IMR-90 (cell line): ENCODE results near the gene AMZ1. TPM values are rescaled to one million over a fixed set of nuclear protein-coding genes. Genes with fewer than 3 reads are reported as not detected.

Source experiments
- ATAC-seq: fragments of 200-7000 bp; cut with Tn5 transposase; 2 replicates; pipeline ENCODE4 v1.9.1; 2020; ENCODE audit warnings: low read depth, mild to moderate bottlenecking, moderate library complexity
- BruUV-seq: library from RNA; stranded (reverse); fragments of 400-500 nt; replicated peaks from 2 replicates; lab custom pipeline; 2021; lab: Mats Ljungman, UMichigan
- CTCF ChIA-PET: fragments of 300-600 bp; formaldehyde crosslinking; extraction: SDS; loops from one replicate; lab custom pipeline; 2021; ENCODE audit warnings: antibody characterized with exemption; lab: Yijun Ruan, JAX
- POLR2A ChIA-PET: fragments of 300-600 bp; sonication (Branson Sonifier 250); formaldehyde crosslinking; loops from one replicate; lab custom pipeline; 2022; ENCODE audit warnings: antibody characterized with exemption; ENCODE audit not compliant: unreplicated experiment; lab: Charles Lee
- DNase-seq: peaks from one replicate; pipeline ENCODE4 v3.0.0; 2013
- H2AFZ ChIP-seq: replicated peaks from 2 replicates; pipeline ENCODE3; 2013; ENCODE audit warnings: low read length, mild to moderate bottlenecking; ENCODE audit not compliant: poor library complexity
- H2AK5ac ChIP-seq: 2 replicates; pipeline ENCODE4 v1.6.1; 2013; ENCODE audit warnings: low read depth, low read length, inconsistent platforms
- H2AK9ac ChIP-seq: replicated peaks from 2 replicates; pipeline ENCODE3; 2013; ENCODE audit warnings: mild to moderate bottlenecking, low read depth, low read length, moderate library complexity; ENCODE audit not compliant: poor library complexity
- H2BK120ac ChIP-seq: 2 replicates; pipeline ENCODE4 v1.6.1; 2013; ENCODE audit warnings: low read depth, low read length, inconsistent platforms
- H2BK15ac ChIP-seq: 3 replicates; pipeline ENCODE4 v1.6.1; 2013; ENCODE audit warnings: low read depth, low read length, inconsistent platforms
- H2BK20ac ChIP-seq: 2 replicates; pipeline ENCODE4 v1.6.1; 2013; ENCODE audit warnings: low read depth, mild to moderate bottlenecking, inconsistent platforms, low read length, moderate library complexity
- H2BK5ac ChIP-seq: 2 replicates; pipeline ENCODE4 v1.6.1; 2013; ENCODE audit warnings: mild to moderate bottlenecking, low read depth, low read length, inconsistent platforms; ENCODE audit not compliant: poor library complexity, severe bottlenecking
- H3K14ac ChIP-seq: replicated peaks from 2 replicates; pipeline ENCODE4 v1.6.1; 2013; ENCODE audit warnings: low read depth, low read length, inconsistent platforms
- H3K18ac ChIP-seq: 2 replicates; pipeline ENCODE4 v1.6.1; 2013; ENCODE audit warnings: low read depth, low read length, control low read depth
- H3K23ac ChIP-seq: 2 replicates; pipeline ENCODE4 v1.6.1; 2013; ENCODE audit warnings: low read depth, low read length, inconsistent platforms
- H3K27ac ChIP-seq: 2 replicates; pipeline ENCODE4 v1.5.1; 2013; ENCODE audit warnings: mild to moderate bottlenecking, control low read depth, low read length; ENCODE audit not compliant: insufficient read depth
- H3K27me3 ChIP-seq: 2 replicates; pipeline ENCODE4 v1.6.1; 2013; ENCODE audit warnings: low read length; ENCODE audit not compliant: control insufficient read depth, insufficient read depth
- H3K36me3 ChIP-seq: 2 replicates; pipeline ENCODE4 v1.6.1; 2013; ENCODE audit warnings: low read length, mixed read lengths; ENCODE audit not compliant: control insufficient read depth, insufficient read depth
- H3K4ac ChIP-seq: 2 replicates; pipeline ENCODE4 v1.6.1; 2013; ENCODE audit warnings: low read depth, low read length, inconsistent platforms
- H3K4me1 ChIP-seq: 2 replicates; pipeline ENCODE4 v1.6.1; 2013; ENCODE audit warnings: low read length, mixed read lengths; ENCODE audit not compliant: control insufficient read depth, insufficient read depth
- H3K4me2 ChIP-seq: 2 replicates; pipeline ENCODE4 v1.6.1; 2013; ENCODE audit warnings: low read depth, mild to moderate bottlenecking, control low read depth, low read length, moderate library complexity
- H3K4me3 ChIP-seq: 2 replicates; pipeline ENCODE4 v1.5.1; 2013; ENCODE audit warnings: low read depth, mild to moderate bottlenecking, control low read depth, low read length, moderate library complexity; ENCODE audit not compliant: insufficient read depth
- H3K56ac ChIP-seq: 2 replicates; pipeline ENCODE4 v1.6.1; 2013; ENCODE audit warnings: low read length, inconsistent platforms; ENCODE audit not compliant: insufficient read depth; ENCODE audit errors: extremely low read depth
- H3K79me1 ChIP-seq, 2 experiments: 2 replicates each; pipeline ENCODE4 v1.6.1; 2013; ENCODE audit warnings: low read length in 2 of 2, inconsistent platforms in 1 of 2, low read depth in 1 of 2
- H3K9ac ChIP-seq: 2 replicates; pipeline ENCODE4 v1.6.1; 2013; ENCODE audit warnings: low read depth, low read length, control low read depth
- H3K9me1 ChIP-seq: 2 replicates; pipeline ENCODE4 v1.6.1; 2013; ENCODE audit warnings: low read length, inconsistent platforms; ENCODE audit not compliant: insufficient read depth
- H3K9me3 ChIP-seq: 2 replicates; pipeline ENCODE4 v1.6.1; 2013; ENCODE audit warnings: low read length; ENCODE audit not compliant: control insufficient read depth, insufficient read depth
- H4K20me1 ChIP-seq: 2 replicates; pipeline ENCODE4 v1.6.1; 2013; ENCODE audit warnings: low read length, inconsistent platforms; ENCODE audit not compliant: insufficient read depth
- H4K5ac ChIP-seq: 2 replicates; pipeline ENCODE4 v1.6.1; 2013; ENCODE audit warnings: mild to moderate bottlenecking, low read depth, low read length, control low read depth
- H4K8ac ChIP-seq, 2 experiments: 2 replicates each; pipeline ENCODE4 v1.6.1; 2013; ENCODE audit warnings: low read depth in 2 of 2, low read length in 2 of 2, control low read depth in 1 of 2, inconsistent platforms in 1 of 2
- H4K91ac ChIP-seq: 2 replicates; pipeline ENCODE4 v1.6.1; 2013; ENCODE audit warnings: low read depth, low read length, inconsistent platforms; ENCODE audit not compliant: insufficient read depth
- BHLHE40 ChIP-seq: fragments of 150-350 bp; IDR thresholded peaks from 2 replicates; pipeline ENCODE4 v1.6.1; 2016; ENCODE audit warnings: mild to moderate bottlenecking, low read depth, low read length
- FOS ChIP-seq: fragments of 150-350 bp; IDR thresholded peaks from 2 replicates; pipeline ENCODE4 v1.6.1; 2016; ENCODE audit warnings: low read depth, low read length
- MAFK ChIP-seq: IDR thresholded peaks from 2 replicates; pipeline ENCODE4 v1.6.1; 2012; ENCODE audit warnings: low read depth, low read length, improper control_type of control experiment
- MXI1 ChIP-seq: IDR thresholded peaks from 2 replicates; pipeline ENCODE4 v1.6.1; 2012; ENCODE audit warnings: low read depth, mild to moderate bottlenecking, low read length, moderate library complexity, borderline replicate concordance
- NFE2L2 ChIP-seq: fragments of 150-350 bp; IDR thresholded peaks from 2 replicates; pipeline ENCODE4 v1.6.1; 2016; ENCODE audit warnings: low read depth, mild to moderate bottlenecking, low read length
- POLR2A ChIP-seq: IDR thresholded peaks from 2 replicates; pipeline ENCODE4 v1.6.1; 2012; ENCODE audit warnings: mild to moderate bottlenecking, low read depth, low read length
- RFX5 ChIP-seq: IDR thresholded peaks from 2 replicates; pipeline ENCODE4 v1.8.0; 2012; ENCODE audit warnings: low read depth, mild to moderate bottlenecking, low read length, moderate library complexity
- WGBS, 2 experiments: methylation state at CpG; one replicate each; pipeline versions ENCODE4 v1.1.5 to v1.1.7; 2013; ENCODE audit warnings: missing lambda C conversion rate in 2 of 2; ENCODE audit not compliant: insufficient read length in 1 of 2; ENCODE audit errors: extremely low coverage in 2 of 2; 5-methylcytosine and 5-hydroxymethylcytosine counted together
- dilution Hi-C: fragments of 300-500 bp; cut with HindIII; formaldehyde crosslinking; loops from one replicate; pipeline ENCODE4 v1.14.3; 2018; ENCODE audit warnings: low sequenced_read_pairs; ENCODE audit not compliant: unreplicated experiment
- in situ Hi-C: fragments of 300-500 bp; cut with MboI; formaldehyde crosslinking; loops from 3 replicates; pipeline ENCODE4 v1.14.3; 2019; ENCODE audit warnings: low sequenced_read_pairs, inconsistent platforms, mixed read lengths
- intact Hi-C: fragments of 100-400 bp; cut with micrococcal nuclease; formaldehyde crosslinking; loops from 2 replicates; pipeline ENCODE4 v1.10.0; 2022
- polyA plus RNA-seq, 3 experiments: library from polyadenylated mRNA; depleted of rRNA; stranded (reverse); fragments of >200 nt; gene quantifications; 2 replicates each; pipeline ENCODE4 v1.2.3, GENCODE V29; 2012; ENCODE audit warnings: low replicate concordance in 1 of 3
- total RNA-seq: library from RNA; depleted of rRNA; stranded (reverse); fragments of >200 nt; gene quantifications from 2 replicates; pipeline ENCODE4 v1.2.3, GENCODE V29; 2012
- TF ChIP-seq, protein P1 (sequence below): fragments of 150-350 bp; IDR thresholded peaks from 2 replicates; pipeline ENCODE4 v1.6.1; 2016; ENCODE audit warnings: low read depth, mild to moderate bottlenecking, low read length, moderate library complexity, borderline replicate concordance
- TF ChIP-seq, protein P2 (sequence below): conservative IDR thresholded peaks from 2 replicates; pipeline ENCODE4 v1.5.1; 2012; ENCODE audit warnings: mild to moderate bottlenecking, low read depth, low read length, improper control_type of control experiment

The AMZ1 gene
- total and polyA plus RNA-seq, 2 of the 4 experiments (the other 2 are of a cell fraction), result 0.54 to 1.6 TPM

DNA sequence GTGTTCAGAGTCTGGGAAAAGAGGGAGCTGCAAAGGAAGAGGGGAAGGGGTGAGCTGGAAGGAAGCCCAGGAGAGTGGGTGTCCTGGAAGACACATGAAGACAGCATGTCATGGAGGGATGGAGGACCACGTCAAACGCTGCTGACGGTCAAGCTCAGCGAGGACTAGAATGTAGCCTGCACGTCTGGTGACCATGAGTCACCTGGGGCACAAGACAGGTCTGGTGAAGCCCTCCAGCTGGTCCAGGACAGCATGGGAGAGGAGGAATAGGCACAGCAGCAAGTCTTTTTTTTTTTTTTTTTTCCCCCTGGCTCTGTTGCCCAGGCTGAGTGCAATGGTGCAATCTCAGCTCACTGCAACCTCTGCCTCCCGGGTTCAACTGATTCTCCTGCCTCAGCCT is 19.6 kb upstream of the AMZ1 start:
- 15% methylated on average over 5 of the region's 6 CpGs; no CpG with 5 or more reads in 1 of the 2 experiments for WGBS, 2 experiments
- H2AFZ ChIP-seq, result peak overlapping the region; percentile 61
- DNase-seq (peak; percentile 91), ATAC-seq (peak; percentile 7; the same call in 1 of the 2 replicates)
- intact Hi-C loops, result no loop called here
- no TSS peak for BruUV-seq
- no peak overlapping the region for H2BK5ac ChIP-seq
- in situ Hi-C loops, result no loop called here
- H4K5ac ChIP-seq, result peak overlapping the region; percentile 7; the same call in 1 of the 2 replicates
- no peak overlapping the region for H3K23ac ChIP-seq
- TF ChIP-seq MAFK (no peak), BHLHE40 (peak; percentile 87), NFE2L2 (no peak), FOS (peak; percentile 55), MXI1 (no peak), RFX5 (no peak), POLR2A (no peak)
- TF ChIP-seq, protein P1, sequence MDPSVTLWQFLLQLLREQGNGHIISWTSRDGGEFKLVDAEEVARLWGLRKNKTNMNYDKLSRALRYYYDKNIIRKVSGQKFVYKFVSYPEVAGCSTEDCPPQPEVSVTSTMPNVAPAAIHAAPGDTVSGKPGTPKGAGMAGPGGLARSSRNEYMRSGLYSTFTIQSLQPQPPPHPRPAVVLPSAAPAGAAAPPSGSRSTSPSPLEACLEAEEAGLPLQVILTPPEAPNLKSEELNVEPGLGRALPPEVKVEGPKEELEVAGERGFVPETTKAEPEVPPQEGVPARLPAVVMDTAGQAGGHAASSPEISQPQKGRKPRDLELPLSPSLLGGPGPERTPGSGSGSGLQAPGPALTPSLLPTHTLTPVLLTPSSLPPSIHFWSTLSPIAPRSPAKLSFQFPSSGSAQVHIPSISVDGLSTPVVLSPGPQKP, result no peak
- TF ChIP-seq, protein P2, sequence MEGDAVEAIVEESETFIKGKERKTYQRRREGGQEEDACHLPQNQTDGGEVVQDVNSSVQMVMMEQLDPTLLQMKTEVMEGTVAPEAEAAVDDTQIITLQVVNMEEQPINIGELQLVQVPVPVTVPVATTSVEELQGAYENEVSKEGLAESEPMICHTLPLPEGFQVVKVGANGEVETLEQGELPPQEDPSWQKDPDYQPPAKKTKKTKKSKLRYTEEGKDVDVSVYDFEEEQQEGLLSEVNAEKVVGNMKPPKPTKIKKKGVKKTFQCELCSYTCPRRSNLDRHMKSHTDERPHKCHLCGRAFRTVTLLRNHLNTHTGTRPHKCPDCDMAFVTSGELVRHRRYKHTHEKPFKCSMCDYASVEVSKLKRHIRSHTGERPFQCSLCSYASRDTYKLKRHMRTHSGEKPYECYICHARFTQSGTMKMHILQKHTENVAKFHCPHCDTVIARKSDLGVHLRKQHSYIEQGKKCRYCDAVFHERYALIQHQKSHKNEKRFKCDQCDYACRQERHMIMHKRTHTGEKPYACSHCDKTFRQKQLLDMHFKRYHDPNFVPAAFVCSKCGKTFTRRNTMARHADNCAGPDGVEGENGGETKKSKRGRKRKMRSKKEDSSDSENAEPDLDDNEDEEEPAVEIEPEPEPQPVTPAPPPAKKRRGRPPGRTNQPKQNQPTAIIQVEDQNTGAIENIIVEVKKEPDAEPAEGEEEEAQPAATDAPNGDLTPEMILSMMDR, result no peak
- no peak overlapping the region for H3K9ac ChIP-seq
- peak overlapping the region; percentile 23 for H2AK9ac ChIP-seq
- peaks cover 6% of the 10 kb centered on the region for H3K4me1 ChIP-seq
- ChIA-PET POLR2A (interaction anchor here (0.6 kb wide), 1 partner anchor 102 kb away, joined by 14 read pairs; no protein-coding TSS in a partner anchor), CTCF (no interaction called here)
- peak overlapping the region; percentile 52; the same call in 1 of the 2 replicates for H3K4ac ChIP-seq
- H4K8ac ChIP-seq, result no peak overlapping the region; a peak in 1 of 4 replicates
- peak overlapping the region; percentile 13; the same call in 1 of the 2 replicates for H2BK20ac ChIP-seq
- no peak overlapping the region for H4K91ac ChIP-seq
- no peaks in the 10 kb centered on the region for H3K27me3 ChIP-seq
- H3K4me3 ChIP-seq, result no peak overlapping the region
- H4K20me1 ChIP-seq, result no peaks in the 10 kb centered on the region
- H3K27ac ChIP-seq, result no peak overlapping the region
- no peaks in the 10 kb centered on the region for H3K79me1 ChIP-seq
- H3K18ac ChIP-seq, result peak overlapping the region; percentile 2; the same call in 1 of the 2 replicates
- no peak overlapping the region for H3K14ac ChIP-seq
- no peaks in the 10 kb centered on the region for H3K9me1 ChIP-seq
- peak overlapping the region; percentile 57; the same call in 1 of the 2 replicates for H2BK120ac ChIP-seq
- no peak overlapping the region; the same call in 2 of the 3 replicates for H2BK15ac ChIP-seq
- H2AK5ac ChIP-seq, result peak overlapping the region; percentile 29; the same call in 1 of the 2 replicates
- peak overlapping the region; percentile 9; the same call in 1 of the 2 replicates for H3K4me2 ChIP-seq
- H3K56ac ChIP-seq, result no peak overlapping the region
- no peaks in the 10 kb centered on the region for H3K36me3 ChIP-seq
- dilution Hi-C loops, result no loop called here
- peaks cover 5% of the 10 kb centered on the region; the same call in 1 of the 2 replicates for H3K9me3 ChIP-seq
